HCT116 (cell line): ENCODE results near the gene OPCML. TPM values are rescaled to one million over a fixed set of nuclear protein-coding genes. Genes with fewer than 3 reads are reported as not detected.

Source experiments
- ATAC-seq: fragments of 200-7000 bp; cut with Tn5 transposase; 2 replicates; pipeline ENCODE4 v1.9.1; 2020; ENCODE audit warnings: mild to moderate bottlenecking, moderate library complexity
- BruUV-seq: library from RNA; stranded (reverse); fragments of 400-500 nt; replicated peaks from 2 replicates; lab custom pipeline; 2021; lab: Mats Ljungman, UMichigan
- CTCF ChIA-PET: fragments of 300-600 bp; sonication (Branson Sonifier 250); formaldehyde crosslinking; loops from one replicate; lab custom pipeline; 2021; ENCODE audit warnings: antibody characterized with exemption; lab: Charles Lee
- POLR2A ChIA-PET: fragments of 300-600, 350-600 bp; sonication (Branson Sonifier 250); formaldehyde crosslinking; loops from one replicate; lab custom pipeline; 2021; ENCODE audit warnings: antibody characterized with exemption; lab: Charles Lee
- RAD21 ChIA-PET, 2 experiments: fragments of 300-600 bp; sonication (Branson Sonifier 250); formaldehyde crosslinking; loops; one replicate each; lab custom pipeline; 2023; ENCODE audit warnings: low total read pairs in 2 of 2; ENCODE audit not compliant: uncharacterized antibody in 2 of 2, unreplicated experiment in 2 of 2, low non-redundant PET in 1 of 2; lab: Charles Lee
- DNase-seq: peaks from one replicate; pipeline ENCODE4 v3.0.0-alpha.2; 2010; ENCODE audit warnings: low read depth, low spot score
- H2AFZ ChIP-seq: fragments of 200-600 bp; shearing (Covaris generic), sonication (generic); 2 replicates; pipeline ENCODE4 v1.6.1; 2017; ENCODE audit warnings: low read depth, mixed run types, mixed read lengths, antibody characterized with exemption, low read length; ENCODE audit not compliant: poor library complexity, severe bottlenecking
- H3K27ac ChIP-seq: 2 replicates; pipeline ENCODE4 v1.5.1; 2012; ENCODE audit warnings: low read depth, low read length
- H3K27me3 ChIP-seq: fragments of 200-600 bp; sonication (generic); 2 replicates; pipeline ENCODE4 v1.6.1; 2016; ENCODE audit warnings: mixed run types, low read length, mixed read lengths; ENCODE audit not compliant: insufficient read depth
- H3K36me3 ChIP-seq, 2 experiments: fragments of 200-500 bp in 1 of 2; fragments of 200-600 bp in 1 of 2; sonication (Bioruptor generic) in 1 of 2; sonication (generic) in 1 of 2; 2 replicates each; pipeline versions ENCODE4 v1.5.1 to v1.6.1; 2014 to 2016; ENCODE audit warnings: low read length in 2 of 2, inconsistent platforms in 1 of 2, mixed read lengths in 1 of 2, mixed run types in 1 of 2; ENCODE audit not compliant: insufficient read depth in 2 of 2, control insufficient read depth in 1 of 2
- H3K4me1 ChIP-seq, 2 experiments: fragments of 200-600 bp in 1 of 2; sonication (generic) in 1 of 2; 2 replicates each; pipeline versions ENCODE4 v1.5.1 to v1.6.1; 2012 to 2017; ENCODE audit warnings: low read length in 2 of 2, inconsistent platforms in 1 of 2, mild to moderate bottlenecking in 1 of 2, mixed read lengths in 1 of 2, mixed run types in 1 of 2, moderate library complexity in 1 of 2; ENCODE audit not compliant: insufficient read depth in 2 of 2, control insufficient read depth in 1 of 2
- H3K4me2 ChIP-seq: fragments of 200-600 bp; sonication (generic); 2 replicates; pipeline ENCODE4 v1.6.1; 2017; ENCODE audit warnings: mixed run types, low read length, mixed read lengths
- H3K4me3 ChIP-seq, 2 experiments: fragments of 200-600 bp in 1 of 2; sonication (generic) in 1 of 2; replicated peaks in 1 of 2; 2 replicates each; pipeline ENCODE4 v1.5.1; 2011 to 2016; ENCODE audit warnings: low read length in 2 of 2, control low read depth in 1 of 2, low read depth in 1 of 2, mild to moderate bottlenecking in 1 of 2, mixed read lengths in 1 of 2, mixed run types in 1 of 2
- H3K79me2 ChIP-seq: fragments of 200-600 bp; sonication (generic); 2 replicates; pipeline ENCODE4 v1.6.1; 2017; ENCODE audit warnings: mild to moderate bottlenecking, mixed run types, low read length, moderate library complexity, mixed read lengths; ENCODE audit not compliant: insufficient read depth
- H3K9ac ChIP-seq: fragments of 200-600 bp; sonication (generic); 2 replicates; pipeline ENCODE4 v1.6.1; 2016; ENCODE audit warnings: low read length, mixed read lengths
- H3K9me2 ChIP-seq: fragments of 200-600 bp; sonication (generic), shearing (Covaris generic); 2 replicates; pipeline ENCODE4 v1.6.1; 2017; ENCODE audit warnings: mixed run types, mild to moderate bottlenecking, moderate library complexity; ENCODE audit not compliant: insufficient read depth
- H3K9me3 ChIP-seq, 2 experiments: fragments of 200-500 bp in 1 of 2; fragments of 200-600 bp in 1 of 2; sonication (Bioruptor generic) in 1 of 2; sonication (generic) in 1 of 2; 2 replicates each; pipeline ENCODE4 v1.6.1; 2014 to 2017; ENCODE audit warnings: low read length in 2 of 2, mixed read lengths in 2 of 2, inconsistent platforms in 1 of 2, low read depth in 1 of 2, mild to moderate bottlenecking in 1 of 2, mixed run types in 1 of 2, moderate library complexity in 1 of 2; ENCODE audit not compliant: control insufficient read depth in 1 of 2, insufficient read depth in 1 of 2
- H4K20me1 ChIP-seq: fragments of 200-600 bp; sonication (generic), shearing (Covaris generic); 2 replicates; pipeline ENCODE4 v1.6.1; 2017; ENCODE audit warnings: mixed run types, mild to moderate bottlenecking, moderate library complexity; ENCODE audit not compliant: insufficient read depth
- CEBPB ChIP-seq: IDR thresholded peaks from 2 replicates; pipeline ENCODE4 v1.6.1; 2012; ENCODE audit warnings: low read depth
- POLR2A ChIP-seq: IDR thresholded peaks from 2 replicates; pipeline ENCODE4 v1.7.0; 2011; ENCODE audit warnings: borderline replicate concordance; ENCODE audit not compliant: insufficient read depth, insufficient read length; ENCODE audit errors: extremely low read depth
- SIN3A ChIP-seq: IDR thresholded peaks from 2 replicates; pipeline ENCODE4 v1.6.1; 2012; ENCODE audit warnings: low read depth
- SP1 ChIP-seq: IDR thresholded peaks from 2 replicates; pipeline ENCODE4 v1.6.1; 2012; ENCODE audit warnings: low read depth
- YY1 ChIP-seq: IDR thresholded peaks from 2 replicates; pipeline ENCODE4 v1.6.1; 2011; ENCODE audit warnings: low read length, low read depth, moderate library complexity, mild to moderate bottlenecking; ENCODE audit not compliant: insufficient replicate concordance; ENCODE audit errors: extremely low read depth
- ZNF274 ChIP-seq: fragments of 200-500 bp; sonication (Bioruptor generic); IDR thresholded peaks from 2 replicates; pipeline ENCODE4 v1.6.1; 2014; ENCODE audit warnings: mild to moderate bottlenecking, low read depth, low read length, inconsistent platforms
- intact Hi-C: fragments of 100-400 bp; cut with micrococcal nuclease; formaldehyde crosslinking; loops from 2 replicates; pipeline ENCODE4 v1.10.0; 2022
- total RNA-seq: library from RNA; stranded (reverse); gene quantifications from one replicate; pipeline ENCODE4 v1.2.1, GENCODE V29; 2021; ENCODE audit not compliant: unreplicated experiment
- TF ChIP-seq, protein P1 (sequence below): IDR thresholded peaks from 2 replicates; pipeline ENCODE4 v1.6.1; 2012
- TF ChIP-seq, protein P2 (sequence below): IDR thresholded peaks from 2 replicates; pipeline ENCODE4 v1.6.1; 2012; ENCODE audit warnings: low read depth

Gene OPCML
- total RNA-seq, 1 experiment from 2014 or later: not detected

DNA sequence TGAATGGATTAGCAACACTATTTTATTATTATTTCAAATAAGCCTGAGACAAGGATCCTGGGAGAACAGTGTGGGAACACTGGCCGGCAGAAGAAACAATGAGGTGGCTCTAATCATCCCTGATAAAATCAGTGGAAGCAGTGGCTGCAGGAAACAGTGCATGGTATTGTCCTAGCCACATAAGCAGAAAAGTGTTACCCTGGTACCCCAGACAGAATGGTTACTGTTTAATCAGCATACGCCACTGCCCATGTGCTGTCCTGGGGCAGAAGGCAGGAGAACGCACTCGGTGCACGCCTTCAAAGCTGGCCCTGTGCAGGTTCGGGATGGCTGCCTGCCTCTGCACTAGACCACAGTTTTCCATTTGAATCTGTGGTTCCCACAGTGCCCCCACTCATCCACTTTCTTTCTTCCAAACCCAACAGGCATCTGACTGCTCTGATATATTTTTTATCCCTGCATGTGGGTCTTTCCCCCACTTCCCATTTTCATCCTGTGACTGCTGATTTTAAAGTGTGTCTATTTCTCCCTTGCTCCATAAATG, 25.7 kb downstream of the OPCML start:
- no peaks in the 10 kb centered on the region for H3K9me2 ChIP-seq
- POLR2A ChIA-PET: no interaction called here
- no peaks in the 10 kb centered on the region for H3K4me1 ChIP-seq
- intact Hi-C loops: no loop called here
- TF ChIP-seq CEBPB (no peak), SP1 (no peak), ZNF274 (no peak), SIN3A (no peak), YY1 (no peak), POLR2A (no peak)
- TF ChIP-seq, protein P1, sequence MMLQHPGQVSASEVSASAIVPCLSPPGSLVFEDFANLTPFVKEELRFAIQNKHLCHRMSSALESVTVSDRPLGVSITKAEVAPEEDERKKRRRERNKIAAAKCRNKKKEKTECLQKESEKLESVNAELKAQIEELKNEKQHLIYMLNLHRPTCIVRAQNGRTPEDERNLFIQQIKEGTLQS: no peak
- TF ChIP-seq, protein P2, sequence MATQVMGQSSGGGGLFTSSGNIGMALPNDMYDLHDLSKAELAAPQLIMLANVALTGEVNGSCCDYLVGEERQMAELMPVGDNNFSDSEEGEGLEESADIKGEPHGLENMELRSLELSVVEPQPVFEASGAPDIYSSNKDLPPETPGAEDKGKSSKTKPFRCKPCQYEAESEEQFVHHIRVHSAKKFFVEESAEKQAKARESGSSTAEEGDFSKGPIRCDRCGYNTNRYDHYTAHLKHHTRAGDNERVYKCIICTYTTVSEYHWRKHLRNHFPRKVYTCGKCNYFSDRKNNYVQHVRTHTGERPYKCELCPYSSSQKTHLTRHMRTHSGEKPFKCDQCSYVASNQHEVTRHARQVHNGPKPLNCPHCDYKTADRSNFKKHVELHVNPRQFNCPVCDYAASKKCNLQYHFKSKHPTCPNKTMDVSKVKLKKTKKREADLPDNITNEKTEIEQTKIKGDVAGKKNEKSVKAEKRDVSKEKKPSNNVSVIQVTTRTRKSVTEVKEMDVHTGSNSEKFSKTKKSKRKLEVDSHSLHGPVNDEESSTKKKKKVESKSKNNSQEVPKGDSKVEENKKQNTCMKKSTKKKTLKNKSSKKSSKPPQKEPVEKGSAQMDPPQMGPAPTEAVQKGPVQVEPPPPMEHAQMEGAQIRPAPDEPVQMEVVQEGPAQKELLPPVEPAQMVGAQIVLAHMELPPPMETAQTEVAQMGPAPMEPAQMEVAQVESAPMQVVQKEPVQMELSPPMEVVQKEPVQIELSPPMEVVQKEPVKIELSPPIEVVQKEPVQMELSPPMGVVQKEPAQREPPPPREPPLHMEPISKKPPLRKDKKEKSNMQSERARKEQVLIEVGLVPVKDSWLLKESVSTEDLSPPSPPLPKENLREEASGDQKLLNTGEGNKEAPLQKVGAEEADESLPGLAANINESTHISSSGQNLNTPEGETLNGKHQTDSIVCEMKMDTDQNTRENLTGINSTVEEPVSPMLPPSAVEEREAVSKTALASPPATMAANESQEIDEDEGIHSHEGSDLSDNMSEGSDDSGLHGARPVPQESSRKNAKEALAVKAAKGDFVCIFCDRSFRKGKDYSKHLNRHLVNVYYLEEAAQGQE: no peak
- CTCF ChIA-PET: no interaction called here
- no peak for DNase-seq
- no peak for ATAC-seq
- H3K4me3 ChIP-seq: no peak overlapping the region
- no peak overlapping the region for H3K27ac ChIP-seq
- no TSS peak for BruUV-seq
- H2AFZ ChIP-seq: no peak overlapping the region
- no peaks in the 10 kb centered on the region for H4K20me1 ChIP-seq
- no peaks in the 10 kb centered on the region for H3K79me2 ChIP-seq
- H3K9ac ChIP-seq: no peak overlapping the region
- peaks cover 0 to 4% of the 10 kb centered on the region in 2 experiments; a peak in 2 of 4 replicates for H3K9me3 ChIP-seq
- H3K36me3 ChIP-seq: no peaks in the 10 kb centered on the region
- H3K4me2 ChIP-seq: no peak overlapping the region
- no peaks in the 10 kb centered on the region for H3K27me3 ChIP-seq
- RAD21 ChIA-PET: no interaction called here
